GM23248 (cell line): ENCODE measurements around the gene TWIST2. TPM values are rescaled to one million over a fixed set of nuclear protein-coding genes. Genes with fewer than 3 reads are reported as not detected.

ENCODE experiments used
- DNase-seq: peaks from one replicate; pipeline ENCODE4 v3.0.0-alpha.2; 2015
- H2AFZ ChIP-seq: fragments of 200-600 bp; sonication (generic); 2 replicates; pipeline ENCODE4 v1.6.1; 2016; ENCODE audit warnings: antibody characterized with exemption
- H3F3A ChIP-seq: fragments of 200-600 bp; sonication (generic); 2 replicates; pipeline ENCODE4 v1.6.1; 2016; ENCODE audit warnings: mild to moderate bottlenecking, antibody characterized with exemption, mixed run types; ENCODE audit not compliant: insufficient read depth
- H3K27ac ChIP-seq: fragments of 200-600 bp; sonication (generic); 2 replicates; pipeline ENCODE4 v1.5.1; 2016; ENCODE audit warnings: mild to moderate bottlenecking
- H3K27me3 ChIP-seq: fragments of 200-600 bp; sonication (generic); replicated peaks from 2 replicates; pipeline ENCODE4 v1.6.1; 2016; ENCODE audit warnings: mild to moderate bottlenecking; ENCODE audit not compliant: insufficient read depth
- H3K36me3 ChIP-seq: fragments of 200-600 bp; sonication (generic); 2 replicates; pipeline ENCODE4 v1.6.1; 2016; ENCODE audit warnings: low read depth, mild to moderate bottlenecking
- H3K4me1 ChIP-seq: fragments of 200-600 bp; sonication (generic); 2 replicates; pipeline ENCODE4 v1.6.1; 2016; ENCODE audit warnings: mild to moderate bottlenecking; ENCODE audit not compliant: insufficient read depth
- H3K4me2 ChIP-seq: fragments of 200-600 bp; sonication (generic); one replicate; pipeline ENCODE4 v1.6.1; 2016; ENCODE audit warnings: mild to moderate bottlenecking; ENCODE audit not compliant: unreplicated experiment
- H3K4me3 ChIP-seq: fragments of 200-600 bp; sonication (generic); 2 replicates; pipeline ENCODE4 v1.5.1; 2016; ENCODE audit warnings: mild to moderate bottlenecking
- H3K79me2 ChIP-seq: fragments of 200-600 bp; sonication (generic); 2 replicates; pipeline ENCODE4 v1.6.1; 2016; ENCODE audit warnings: mild to moderate bottlenecking; ENCODE audit not compliant: insufficient read depth
- H3K9ac ChIP-seq: fragments of 200-600 bp; sonication (generic); 2 replicates; pipeline ENCODE4 v1.6.1; 2016; ENCODE audit warnings: mild to moderate bottlenecking
- H3K9me2 ChIP-seq: fragments of 200-600 bp; sonication (generic); 2 replicates; pipeline ENCODE4 v1.6.1; 2016; ENCODE audit warnings: mixed run types, mild to moderate bottlenecking, moderate library complexity; ENCODE audit not compliant: insufficient read depth
- H3K9me3 ChIP-seq: fragments of 200-600 bp; sonication (generic); one replicate; pipeline ENCODE4 v1.6.1; 2017; ENCODE audit warnings: low read depth
- H4K20me1 ChIP-seq: fragments of 200-600 bp; sonication (generic); 2 replicates; pipeline ENCODE4 v1.6.0; 2016; ENCODE audit not compliant: insufficient read depth
- EZH2 ChIP-seq: fragments of 200-600 bp; sonication (generic); IDR thresholded peaks from 2 replicates; pipeline ENCODE4 v1.6.1; 2018; ENCODE audit warnings: antibody characterized with exemption, mild to moderate bottlenecking; ENCODE audit not compliant: insufficient read depth, poor library complexity, severe bottlenecking
- EZH2phosphoT487 ChIP-seq: fragments of 200-600 bp; sonication (generic); IDR thresholded peaks from 2 replicates; pipeline ENCODE4 v1.6.1; 2018; ENCODE audit warnings: antibody characterized with exemption, moderate library complexity, mild to moderate bottlenecking, low read depth; ENCODE audit not compliant: insufficient read depth
- WGBS, 2 experiments: methylation state at CpG; one replicate each; pipeline ENCODE4 v1.1.6; 2015 to 2017; ENCODE audit warnings: low lambda C conversion rate in 2 of 2, low coverage in 1 of 2; ENCODE audit errors: missing lambda C conversion rate in 2 of 2; 5-methylcytosine and 5-hydroxymethylcytosine counted together
- in situ Hi-C: fragments of 300-500 bp; cut with MboI; formaldehyde crosslinking; loops from 2 replicates; pipeline ENCODE4 v1.15.0; 2020
- polyA plus RNA-seq: library from polyadenylated mRNA; unstranded; fragments of >200 nt; fragmentation: Nextera tagmentation; extraction: Ambion mirVana; gene quantifications from 2 replicates; pipeline ENCODE4 v1.2.1, GENCODE V29; 2016
- total RNA-seq: library from RNA; depleted of rRNA; stranded (reverse); fragments of >200 nt; shearing (Covaris generic); gene quantifications from 2 replicates; pipeline ENCODE4 v1.2.3, GENCODE V29; 2014

TWIST2 gene
- total and polyA plus RNA-seq, 2 experiments from 2014 or later, result 248 to 544 TPM

DNA sequence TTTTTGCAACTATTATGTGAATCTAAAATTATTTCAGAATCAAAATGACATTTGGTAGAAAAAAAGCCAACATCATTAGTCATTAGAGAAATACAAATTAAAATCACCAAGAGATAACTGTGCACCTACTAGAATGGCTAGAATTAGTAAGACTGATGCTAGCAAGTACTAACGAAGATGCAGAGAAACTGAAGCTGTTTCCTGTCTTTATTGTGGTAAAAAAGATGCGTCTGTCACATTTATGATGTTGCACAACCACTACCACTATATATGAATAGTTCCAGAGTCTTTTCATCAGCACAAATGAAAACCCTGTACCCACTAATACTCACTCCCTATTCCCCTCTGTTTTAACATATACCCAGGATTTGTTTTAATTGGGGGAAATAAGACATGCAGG lies 16.7 kb upstream of the TWIST2 start:
- no peak overlapping the region for H3K9ac ChIP-seq
- no peaks in the 10 kb centered on the region for H3K27me3 ChIP-seq
- no peaks in the 10 kb centered on the region for H3K4me1 ChIP-seq
- no peaks in the 10 kb centered on the region for H3K79me2 ChIP-seq
- no peak overlapping the region for H3K4me2 ChIP-seq
- H3K27ac ChIP-seq, result no peak overlapping the region
- no peaks in the 10 kb centered on the region for H3K9me2 ChIP-seq
- DNase-seq, result no peak
- no peak overlapping the region for H3K4me3 ChIP-seq
- no peak for TF ChIP-seq EZH2
- TF ChIP-seq EZH2phosphoT487, result no peak
- no peaks in the 10 kb centered on the region; the same call in 1 of the 2 replicates for H3F3A ChIP-seq
- no peak overlapping the region for H2AFZ ChIP-seq
- WGBS, 2 experiments, result 59 to 61% methylated on average over 2 of the region's 2 CpGs
- H4K20me1 ChIP-seq, result no peaks in the 10 kb centered on the region
- H3K9me3 ChIP-seq, result no peaks in the 10 kb centered on the region
- in situ Hi-C loops, result no loop called here
- no peaks in the 10 kb centered on the region for H3K36me3 ChIP-seq

GRCh38 chr2:238834982-238835381 lies 12.9 kb upstream of the TWIST2 start:
- Histone ChIP-seq H3K36me3 (no peaks in the 10 kb centered on the region), H3K4me3 (no peak overlapping the region)

DNA sequence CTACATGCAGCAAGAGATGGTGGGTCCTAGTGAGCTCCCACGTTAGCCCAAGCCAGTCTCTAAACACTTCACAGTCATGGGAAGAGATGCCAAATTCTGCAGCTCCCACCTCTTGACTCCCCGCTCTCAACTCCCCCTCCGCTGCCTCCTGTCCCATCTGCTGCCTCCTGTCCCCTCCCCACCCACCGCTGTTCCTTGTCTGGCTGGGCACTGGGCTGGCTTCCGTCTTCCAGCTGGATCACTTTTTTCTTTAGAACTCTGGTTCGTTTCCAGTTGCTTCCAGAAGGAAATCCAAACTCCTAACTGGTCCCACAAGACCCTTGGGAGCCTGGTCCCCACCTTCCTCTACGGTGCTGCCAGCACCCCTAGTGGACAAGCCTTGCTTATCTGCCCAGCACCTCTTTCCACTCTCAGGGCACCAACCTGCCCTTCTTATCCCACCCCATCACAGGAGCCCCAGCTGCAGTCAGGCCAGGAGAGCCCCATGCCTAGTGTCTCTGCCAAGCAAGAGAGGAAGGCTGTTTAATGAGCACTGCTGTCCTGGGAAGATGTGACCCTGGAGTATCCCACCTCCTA lies 12.1 kb upstream of the TWIST2 start:
- no peak overlapping the region for H3K9ac ChIP-seq
- in situ Hi-C loops, result no loop called here

More at GRCh38 chr2:238834982-238835381, 12.9 kb upstream of the TWIST2 start:
- H3F3A ChIP-seq, result no peaks in the 10 kb centered on the region; the same call in 1 of the 2 replicates
- WGBS, 2 experiments, result 89 to 100% methylated on average over 2 to 3 of the region's 3 CpGs
- no peak for TF ChIP-seq EZH2phosphoT487
- no peak for TF ChIP-seq EZH2
- H3K9ac ChIP-seq, result no peak overlapping the region
- no peaks in the 10 kb centered on the region for H3K4me1 ChIP-seq
- H3K9me2 ChIP-seq, result no peaks in the 10 kb centered on the region
- H4K20me1 ChIP-seq, result no peaks in the 10 kb centered on the region
- in situ Hi-C loops, result no loop called here
- H3K27me3 ChIP-seq, result no peaks in the 10 kb centered on the region
- no peak overlapping the region for H3K4me2 ChIP-seq
- no peak overlapping the region for H2AFZ ChIP-seq
- H3K27ac ChIP-seq, result no peak overlapping the region
- no peaks in the 10 kb centered on the region for H3K9me3 ChIP-seq
- no peaks in the 10 kb centered on the region for H3K79me2 ChIP-seq
- DNase-seq, result no peak

DNA sequence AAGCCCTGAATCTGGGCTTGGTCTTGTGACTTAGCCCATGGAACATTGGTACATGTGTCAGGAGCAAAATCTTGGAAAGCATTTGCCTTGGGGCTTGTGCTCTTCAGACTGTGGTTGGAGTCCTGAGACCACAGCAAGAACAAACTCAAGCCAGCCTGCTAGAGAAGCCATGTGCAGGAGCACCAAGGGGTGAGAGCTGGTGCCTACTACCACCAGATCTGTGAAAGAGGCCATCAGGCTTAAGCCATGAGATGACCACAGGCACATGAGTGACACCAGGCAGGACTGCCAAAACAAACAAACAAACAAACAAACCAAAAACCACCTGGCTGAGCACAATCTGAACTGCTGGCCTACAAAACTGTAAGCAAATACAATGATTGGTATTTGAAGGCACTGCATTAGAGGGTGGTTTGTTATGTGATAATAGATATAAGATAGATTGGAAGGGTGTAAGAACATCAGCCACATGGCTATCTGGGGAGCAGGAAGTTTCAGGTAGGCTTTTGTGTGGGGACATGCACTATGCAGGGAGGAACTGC lies 9.0 kb upstream of the TWIST2 start:
- Histone ChIP-seq H3F3A (peaks cover 9% of the 10 kb centered on the region; the same call in 1 of the 2 replicates), H2AFZ (no peak overlapping the region), H3K27me3 (no peaks in the 10 kb centered on the region), H3K4me2 (no peak overlapping the region), H3K9me3 (no peaks in the 10 kb centered on the region), H3K4me1 (peaks cover 14% of the 10 kb centered on the region), H3K9me2 (no peaks in the 10 kb centered on the region), H3K9ac (no peak overlapping the region), H4K20me1 (no peaks in the 10 kb centered on the region), H3K27ac (no peak overlapping the region), H3K4me3 (no peak overlapping the region), H3K79me2 (peaks cover 19% of the 10 kb centered on the region), H3K36me3 (no peaks in the 10 kb centered on the region)
- in situ Hi-C loops, result no loop called here
- TF ChIP-seq EZH2phosphoT487 (no peak), EZH2 (no peak)
- DNase-seq, result no peak

More for the DNA sequence above, 12.1 kb upstream of the TWIST2 start:
- Histone ChIP-seq H3K4me2 (no peak overlapping the region), H4K20me1 (no peaks in the 10 kb centered on the region), H3K4me3 (no peak overlapping the region), H3K79me2 (no peaks in the 10 kb centered on the region), H3K9me2 (no peaks in the 10 kb centered on the region), H3K27ac (no peak overlapping the region), H2AFZ (no peak overlapping the region), H3K27me3 (no peaks in the 10 kb centered on the region), H3K36me3 (no peaks in the 10 kb centered on the region), H3K9me3 (no peaks in the 10 kb centered on the region), H3K4me1 (no peaks in the 10 kb centered on the region), H3F3A (peaks cover 3% of the 10 kb centered on the region; the same call in 1 of the 2 replicates)
- TF ChIP-seq EZH2, result no peak
- no peak for TF ChIP-seq EZH2phosphoT487
- no peak for DNase-seq
- 71 to 75% methylated on average over 6 to 7 of the region's 7 CpGs for WGBS, 2 experiments
